ENCODE data around the gene PDGFD. TPM values are rescaled to one million over a fixed set of nuclear protein-coding genes. Genes with fewer than 3 reads are reported as not detected.

PDGFD gene
- total RNA-seq, 1 donor from 2014 or later: 0.45 TPM

GRCh38 chr11:104134745-104135144, 29.2 kb downstream of the PDGFD start:
- no peaks in the 10 kb centered on the region for H3K27me3 Mint-ChIP-seq (ENCODE audit: low read depth)
- H3K27ac Mint-ChIP-seq (ENCODE audit: unreplicated experiment): no peak overlapping the region
- H3K4me3 Mint-ChIP-seq (ENCODE audit: unreplicated experiment): no peak overlapping the region
- no peak for DNase-seq (ENCODE audit: low spot score)
- peaks cover 6% of the 10 kb centered on the region for H3K4me1 Mint-ChIP-seq (ENCODE audit: low read depth)
- TF ChIP-seq CTCF (IDR thresholded peaks at IDR 0.05): no peak
- peaks cover 5% of the 10 kb centered on the region for H3K9me3 Mint-ChIP-seq (ENCODE audit: low read depth)
- no peaks in the 10 kb centered on the region for H3K36me3 Mint-ChIP-seq (ENCODE audit: low read depth)

- TF ChIP-seq CTCF (IDR thresholded peaks at IDR 0.05): no peak
Measured at GRCh38 chr11:104130161-104130560, 33.8 kb downstream of the PDGFD start.

GRCh38 chr11:104129145-104129544, 34.8 kb downstream of the PDGFD start:
- no peaks in the 10 kb centered on the region for H3K4me1 Mint-ChIP-seq (ENCODE audit: low read depth)

More at GRCh38 chr11:104130161-104130560, 33.8 kb downstream of the PDGFD start:
- H3K4me1 Mint-ChIP-seq (ENCODE audit: low read depth): peaks cover 6% of the 10 kb centered on the region
- H3K36me3 Mint-ChIP-seq (ENCODE audit: low read depth): no peaks in the 10 kb centered on the region
- H3K27me3 Mint-ChIP-seq (ENCODE audit: low read depth): no peaks in the 10 kb centered on the region
- H3K27ac Mint-ChIP-seq (ENCODE audit: unreplicated experiment): no peak overlapping the region
- no peak for DNase-seq (ENCODE audit: low spot score)
- no peaks in the 10 kb centered on the region for H3K9me3 Mint-ChIP-seq (ENCODE audit: low read depth)
- no peak overlapping the region for H3K4me3 Mint-ChIP-seq (ENCODE audit: unreplicated experiment)

GRCh38 chr11:104127828-104128227, 36.1 kb downstream of the PDGFD start:
- Mint-ChIP-seq H3K9me3 (ENCODE audit: low read depth) (no peaks in the 10 kb centered on the region), H3K36me3 (ENCODE audit: low read depth) (no peaks in the 10 kb centered on the region), H3K27me3 (ENCODE audit: low read depth) (no peaks in the 10 kb centered on the region), H3K4me3 (ENCODE audit: unreplicated experiment) (no peak overlapping the region), H3K4me1 (ENCODE audit: low read depth) (no peaks in the 10 kb centered on the region), H3K27ac (ENCODE audit: unreplicated experiment) (no peak overlapping the region)
- TF ChIP-seq CTCF (IDR thresholded peaks at IDR 0.05): no peak
- DNase-seq (ENCODE audit: low spot score): no peak

More at GRCh38 chr11:104129145-104129544, 34.8 kb downstream of the PDGFD start:
- Mint-ChIP-seq H3K36me3 (ENCODE audit: low read depth) (no peaks in the 10 kb centered on the region), H3K27me3 (ENCODE audit: low read depth) (no peaks in the 10 kb centered on the region), H3K9me3 (ENCODE audit: low read depth) (no peaks in the 10 kb centered on the region), H3K27ac (ENCODE audit: unreplicated experiment) (no peak overlapping the region), H3K4me3 (ENCODE audit: unreplicated experiment) (no peak overlapping the region)
- no peak for TF ChIP-seq CTCF (IDR thresholded peaks at IDR 0.05)
- DNase-seq (ENCODE audit: low spot score): no peak

GRCh38 chr11:104126464-104126863, 37.5 kb downstream of the PDGFD start:
- H3K27me3 Mint-ChIP-seq (ENCODE audit: low read depth): no peaks in the 10 kb centered on the region
- H3K27ac Mint-ChIP-seq (ENCODE audit: unreplicated experiment): no peak overlapping the region
- no peaks in the 10 kb centered on the region for H3K36me3 Mint-ChIP-seq (ENCODE audit: low read depth)
- no peaks in the 10 kb centered on the region for H3K9me3 Mint-ChIP-seq (ENCODE audit: low read depth)
- DNase-seq (ENCODE audit: low spot score): no peak
- H3K4me1 Mint-ChIP-seq (ENCODE audit: low read depth): no peaks in the 10 kb centered on the region
- no peak for TF ChIP-seq CTCF (IDR thresholded peaks at IDR 0.05)
- H3K4me3 Mint-ChIP-seq (ENCODE audit: unreplicated experiment): no peak overlapping the region
